ENCODE data around the gene PCSK9. TPM values are rescaled to one million over a fixed set of nuclear protein-coding genes. Genes with fewer than 3 reads are reported as not detected.

Gene PCSK9
- total RNA-seq, 1 experiment from 2014 or later, result 0.26 TPM

DNA sequence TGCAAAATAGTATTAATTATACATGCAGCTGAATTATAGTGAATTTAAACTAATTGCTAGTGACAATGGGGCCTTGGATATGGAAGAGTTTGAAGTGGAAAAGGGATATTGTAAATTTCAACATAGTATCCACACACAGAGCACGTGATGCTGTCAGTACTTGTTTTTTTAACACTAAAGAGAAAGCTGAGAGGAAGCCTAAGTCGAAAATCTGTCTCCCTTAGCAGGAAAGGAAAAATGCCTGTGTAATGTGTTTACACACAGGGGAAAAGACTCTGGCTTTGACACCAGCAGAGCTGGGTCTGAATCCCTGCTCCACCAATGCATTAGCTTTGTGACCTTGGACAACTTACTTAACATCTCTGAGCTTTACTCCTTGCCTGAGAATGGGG is 42.6 kb downstream of the PCSK9 start:
- CTCF ChIA-PET, result no interaction called here
- no peak for DNase-seq (ENCODE audit: low read depth, low spot score)

DNA sequence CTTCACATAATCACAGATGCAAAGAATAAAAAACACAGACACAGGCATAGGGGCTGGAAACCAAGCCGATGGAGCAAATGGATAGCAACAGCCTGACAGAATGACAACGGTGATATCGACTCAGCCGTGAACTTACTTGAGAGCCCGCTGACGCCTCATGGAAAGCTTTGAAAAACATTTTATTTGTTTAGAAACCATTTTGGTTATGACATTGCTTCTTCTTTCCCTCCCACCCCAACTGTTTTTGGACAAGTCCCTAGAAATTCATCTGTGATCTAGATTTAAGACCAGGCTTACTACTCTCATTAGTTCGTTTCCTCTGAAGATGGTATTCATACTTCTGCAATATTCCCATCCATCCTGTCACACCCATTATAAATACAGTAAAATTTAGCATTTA is 44.9 kb downstream of the PCSK9 start:
- Histone ChIP-seq H3K4me3 (ENCODE audit: low read depth in 2 of 2, low read length in 2 of 2) (no peak overlapping the region), H3K27ac (ENCODE audit: low read length) (no peak overlapping the region), H3K36me3 (ENCODE audit: control insufficient read depth, insufficient read depth, low read length) (peaks cover 68% of the 10 kb centered on the region), H3K9me3 (ENCODE audit: control insufficient read depth, insufficient read depth, low read depth, low read length) (no peaks in the 10 kb centered on the region), H3K27me3 (ENCODE audit: control insufficient read depth, insufficient read depth, low read length) (no peaks in the 10 kb centered on the region), H3K4me1 (ENCODE audit: control insufficient read depth, insufficient read depth, low read length) (no peaks in the 10 kb centered on the region)
- BruUV-seq (replicated peaks), result no TSS peak
- DNase-seq (ENCODE audit: low read depth, low spot score), result no peak
- no peak for TF ChIP-seq SIN3A (IDR thresholded peaks at IDR 0.05; ENCODE audit: borderline replicate concordance, insufficient read depth, low read depth, low read length)
- no peak for TF ChIP-seq POLR2AphosphoS5 (IDR thresholded peaks at IDR 0.05; ENCODE audit: low read depth, low read length)
- TF ChIP-seq, protein P1, sequence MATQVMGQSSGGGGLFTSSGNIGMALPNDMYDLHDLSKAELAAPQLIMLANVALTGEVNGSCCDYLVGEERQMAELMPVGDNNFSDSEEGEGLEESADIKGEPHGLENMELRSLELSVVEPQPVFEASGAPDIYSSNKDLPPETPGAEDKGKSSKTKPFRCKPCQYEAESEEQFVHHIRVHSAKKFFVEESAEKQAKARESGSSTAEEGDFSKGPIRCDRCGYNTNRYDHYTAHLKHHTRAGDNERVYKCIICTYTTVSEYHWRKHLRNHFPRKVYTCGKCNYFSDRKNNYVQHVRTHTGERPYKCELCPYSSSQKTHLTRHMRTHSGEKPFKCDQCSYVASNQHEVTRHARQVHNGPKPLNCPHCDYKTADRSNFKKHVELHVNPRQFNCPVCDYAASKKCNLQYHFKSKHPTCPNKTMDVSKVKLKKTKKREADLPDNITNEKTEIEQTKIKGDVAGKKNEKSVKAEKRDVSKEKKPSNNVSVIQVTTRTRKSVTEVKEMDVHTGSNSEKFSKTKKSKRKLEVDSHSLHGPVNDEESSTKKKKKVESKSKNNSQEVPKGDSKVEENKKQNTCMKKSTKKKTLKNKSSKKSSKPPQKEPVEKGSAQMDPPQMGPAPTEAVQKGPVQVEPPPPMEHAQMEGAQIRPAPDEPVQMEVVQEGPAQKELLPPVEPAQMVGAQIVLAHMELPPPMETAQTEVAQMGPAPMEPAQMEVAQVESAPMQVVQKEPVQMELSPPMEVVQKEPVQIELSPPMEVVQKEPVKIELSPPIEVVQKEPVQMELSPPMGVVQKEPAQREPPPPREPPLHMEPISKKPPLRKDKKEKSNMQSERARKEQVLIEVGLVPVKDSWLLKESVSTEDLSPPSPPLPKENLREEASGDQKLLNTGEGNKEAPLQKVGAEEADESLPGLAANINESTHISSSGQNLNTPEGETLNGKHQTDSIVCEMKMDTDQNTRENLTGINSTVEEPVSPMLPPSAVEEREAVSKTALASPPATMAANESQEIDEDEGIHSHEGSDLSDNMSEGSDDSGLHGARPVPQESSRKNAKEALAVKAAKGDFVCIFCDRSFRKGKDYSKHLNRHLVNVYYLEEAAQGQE (IDR thresholded peaks at IDR 0.05; ENCODE audit: insufficient read depth in 1 of 2, low read depth in 2 of 2, low read length in 1 of 2), result no peak
- TF ChIP-seq, protein P2, sequence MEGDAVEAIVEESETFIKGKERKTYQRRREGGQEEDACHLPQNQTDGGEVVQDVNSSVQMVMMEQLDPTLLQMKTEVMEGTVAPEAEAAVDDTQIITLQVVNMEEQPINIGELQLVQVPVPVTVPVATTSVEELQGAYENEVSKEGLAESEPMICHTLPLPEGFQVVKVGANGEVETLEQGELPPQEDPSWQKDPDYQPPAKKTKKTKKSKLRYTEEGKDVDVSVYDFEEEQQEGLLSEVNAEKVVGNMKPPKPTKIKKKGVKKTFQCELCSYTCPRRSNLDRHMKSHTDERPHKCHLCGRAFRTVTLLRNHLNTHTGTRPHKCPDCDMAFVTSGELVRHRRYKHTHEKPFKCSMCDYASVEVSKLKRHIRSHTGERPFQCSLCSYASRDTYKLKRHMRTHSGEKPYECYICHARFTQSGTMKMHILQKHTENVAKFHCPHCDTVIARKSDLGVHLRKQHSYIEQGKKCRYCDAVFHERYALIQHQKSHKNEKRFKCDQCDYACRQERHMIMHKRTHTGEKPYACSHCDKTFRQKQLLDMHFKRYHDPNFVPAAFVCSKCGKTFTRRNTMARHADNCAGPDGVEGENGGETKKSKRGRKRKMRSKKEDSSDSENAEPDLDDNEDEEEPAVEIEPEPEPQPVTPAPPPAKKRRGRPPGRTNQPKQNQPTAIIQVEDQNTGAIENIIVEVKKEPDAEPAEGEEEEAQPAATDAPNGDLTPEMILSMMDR (IDR thresholded peaks at IDR 0.05), result no peak
- TF ChIP-seq TCF7L2 (IDR thresholded peaks at IDR 0.05; ENCODE audit: low read depth, low read length), result no peak
- CTCF ChIA-PET, result no interaction called here
- no peak for ATAC-seq
- intact Hi-C loops (cut with micrococcal nuclease; ENCODE audit: unreplicated experiment) (no loop called here), in situ Hi-C loops (cut with HindIII; ENCODE audit: low pct_unique_long_range_greater_than_20kb, low sequenced_read_pairs) (no loop called here)
- POLR2A ChIA-PET, result no interaction called here

More for the DNA sequence above, 42.6 kb downstream of the PCSK9 start:
- ATAC-seq, result no peak
- Histone ChIP-seq H3K4me3 (ENCODE audit: low read depth in 2 of 2, low read length in 2 of 2) (no peak overlapping the region), H3K27ac (ENCODE audit: low read length) (no peak overlapping the region), H3K27me3 (ENCODE audit: control insufficient read depth, insufficient read depth, low read length) (no peaks in the 10 kb centered on the region), H3K4me1 (ENCODE audit: control insufficient read depth, insufficient read depth, low read length) (no peaks in the 10 kb centered on the region), H3K9me3 (ENCODE audit: control insufficient read depth, insufficient read depth, low read depth, low read length) (no peaks in the 10 kb centered on the region), H3K36me3 (ENCODE audit: control insufficient read depth, insufficient read depth, low read length) (peaks cover 78% of the 10 kb centered on the region)
- in situ Hi-C loops (cut with HindIII; ENCODE audit: low pct_unique_long_range_greater_than_20kb, low sequenced_read_pairs), result no loop called here
- POLR2A ChIA-PET, result interaction anchor here (0.6 kb wide), 1 partner anchor 29 kb away, joined by 3 read pairs; no protein-coding TSS in a partner anchor
- intact Hi-C loops (cut with micrococcal nuclease; ENCODE audit: unreplicated experiment), result no loop called here
- no TSS peak for BruUV-seq (replicated peaks)
- TF ChIP-seq, protein P2 (IDR thresholded peaks at IDR 0.05), result no peak
- no peak for TF ChIP-seq SIN3A (IDR thresholded peaks at IDR 0.05; ENCODE audit: borderline replicate concordance, insufficient read depth, low read depth, low read length)
- TF ChIP-seq TCF7L2 (IDR thresholded peaks at IDR 0.05; ENCODE audit: low read depth, low read length), result no peak
- no peak for TF ChIP-seq POLR2AphosphoS5 (IDR thresholded peaks at IDR 0.05; ENCODE audit: low read depth, low read length)
- TF ChIP-seq, protein P1 (IDR thresholded peaks at IDR 0.05; ENCODE audit: insufficient read depth in 1 of 2, low read depth in 2 of 2, low read length in 1 of 2), result no peak

Data from Panc1 (cell line).